Parietal lobe (tissue), 2 donors: ENCODE data around the gene GAA. TPM values are rescaled to one million over a fixed set of nuclear protein-coding genes. Genes with fewer than 3 reads are reported as not detected.

Experiments used
- small RNA-seq: library from RNA; depleted of rRNA; stranded (forward); fragments of <200 nt; gene quantifications from one replicate; pipeline ENCODE3, GENCODE V24; 2014; ENCODE audit warnings: low replicate concordance
- total RNA-seq: library from RNA; depleted of rRNA; stranded (reverse); fragments of >200 nt; gene quantifications from one replicate; pipeline ENCODE4 v1.2.3, GENCODE V29; 2014

The GAA gene
- 27.5 TPM for total RNA-seq

GRCh38 chr17:80101011-80101945 is at the start of gene GAA:
Gene GAA (plus strand): TSS chr17:80101581. CDS start chr17:80104587, 3,006 bp downstream.

GRCh38 chr17:80147035-80147822 is 45.8 kb downstream of the GAA start, which contains the start of gene EIF4A3:
Gene EIF4A3 (minus strand): TSS chr17:80147128. CDS start chr17:80146961, 167 bp downstream.

Small RNA genes within 50 kb of the gene (small RNA-seq; reads per million reads assigned to genes)
- gene AC087741.2 (not detected), gene MIR1268B (not detected)

Other genes starting within 250 kb of the GAA start
- 41.3 TPM for gene TBC1D16, start 65.7 kb upstream of the GAA start, total RNA-seq
- 12.2 TPM for gene CCDC40, start 64.9 kb upstream of the GAA start, total RNA-seq
- 55.7 TPM for gene EIF4A3, start 45.5 kb downstream of the GAA start, total RNA-seq
- 0.31 TPM for gene CARD14, start 68.4 kb downstream of the GAA start, total RNA-seq
- gene SGSH, start 118.8 kb downstream of the GAA start, total RNA-seq: 7.2 TPM
- gene SLC26A11, start 118.8 kb downstream of the GAA start, total RNA-seq: 14.7 TPM
- 38.8 TPM for gene RNF213, start 159.3 kb downstream of the GAA start, total RNA-seq